Astrocyte (in vitro differentiated cells and primary cell): ENCODE results near the gene SPTLC3. TPM values are rescaled to one million over a fixed set of nuclear protein-coding genes. Genes with fewer than 3 reads are reported as not detected.

ENCODE experiments used
- DNase-seq: peaks from one replicate; pipeline ENCODE4 v3.0.0-alpha.2; 2010; ENCODE audit warnings: low read depth
- FAIRE-seq: peaks from 2 replicates; lab custom pipeline; 2011; peaks lifted over from hg19 to GRCh38; lab: Jason Lieb, UNC
- H2AFZ ChIP-seq: 2 replicates; pipeline ENCODE4 v1.6.0; 2012; ENCODE audit warnings: low read depth, low read length, inconsistent platforms
- H3K27ac ChIP-seq: 2 replicates; pipeline ENCODE4 v1.5.1; 2011; ENCODE audit warnings: low read depth, low read length, inconsistent platforms
- H3K27me3 ChIP-seq: 2 replicates; pipeline ENCODE4 v1.6.0; 2011; ENCODE audit warnings: low read length, inconsistent platforms; ENCODE audit not compliant: insufficient read depth
- H3K36me3 ChIP-seq: 2 replicates; pipeline ENCODE4 v1.5.1; 2011; ENCODE audit warnings: low read length, inconsistent platforms; ENCODE audit not compliant: insufficient read depth
- H3K4me1 ChIP-seq: 2 replicates; pipeline ENCODE4 v1.5.1; 2011; ENCODE audit warnings: low read length, inconsistent platforms; ENCODE audit not compliant: insufficient read depth
- H3K4me2 ChIP-seq: 2 replicates; pipeline ENCODE4 v1.6.0; 2012; ENCODE audit warnings: low read length, inconsistent platforms
- H3K4me3 ChIP-seq: 2 replicates; pipeline ENCODE4 v1.5.1; 2011; ENCODE audit warnings: low read depth, mild to moderate bottlenecking, low read length, inconsistent platforms; ENCODE audit not compliant: insufficient read depth
- H3K79me2 ChIP-seq: 2 replicates; pipeline ENCODE4 v1.6.0; 2012; ENCODE audit warnings: mild to moderate bottlenecking, low read length, inconsistent platforms; ENCODE audit not compliant: insufficient read depth
- H3K9ac ChIP-seq: 2 replicates; pipeline ENCODE4 v1.6.0; 2012; ENCODE audit warnings: mild to moderate bottlenecking, low read length, inconsistent platforms
- H3K9me3 ChIP-seq: 2 replicates; pipeline ENCODE4 v1.5.1; 2012; ENCODE audit warnings: low read depth, mild to moderate bottlenecking, low read length, inconsistent platforms; ENCODE audit not compliant: insufficient read depth
- H4K20me1 ChIP-seq: 2 replicates; pipeline ENCODE4 v1.6.0; 2012; ENCODE audit warnings: low read length, inconsistent platforms; ENCODE audit not compliant: insufficient read depth
- H3K27ac Mint-ChIP-seq: one replicate; pipeline ENCODE4 v1.8.0; 2021; ENCODE audit warnings: mild to moderate bottlenecking, mixed read lengths; ENCODE audit not compliant: unreplicated experiment
- H3K27me3 Mint-ChIP-seq: one replicate; pipeline ENCODE4 v1.8.0; 2021; ENCODE audit warnings: low read depth, mixed read lengths; ENCODE audit not compliant: unreplicated experiment
- H3K36me3 Mint-ChIP-seq: one replicate; pipeline ENCODE4 v1.8.0; 2021; ENCODE audit warnings: low read depth, mixed read lengths; ENCODE audit not compliant: unreplicated experiment
- H3K4me1 Mint-ChIP-seq: one replicate; pipeline ENCODE4 v1.8.0; 2021; ENCODE audit warnings: low read depth, mixed read lengths; ENCODE audit not compliant: unreplicated experiment
- H3K4me3 Mint-ChIP-seq: one replicate; pipeline ENCODE4 v1.8.0; 2021; ENCODE audit warnings: mild to moderate bottlenecking, moderate library complexity, mixed read lengths; ENCODE audit not compliant: unreplicated experiment
- H3K9me3 Mint-ChIP-seq: one replicate; pipeline ENCODE4 v1.8.0; 2021; ENCODE audit warnings: mild to moderate bottlenecking, mixed read lengths; ENCODE audit not compliant: unreplicated experiment
- CTCF ChIP-seq: IDR thresholded peaks from 2 replicates; pipeline ENCODE4 v1.5.1; 2011; ENCODE audit warnings: low read depth, mild to moderate bottlenecking, inconsistent platforms, low read length, moderate library complexity; ENCODE audit not compliant: insufficient read depth
- EZH2 ChIP-seq: IDR thresholded peaks from 2 replicates; pipeline ENCODE4 v1.6.1; 2012; ENCODE audit warnings: mild to moderate bottlenecking, low read length, inconsistent platforms; ENCODE audit not compliant: insufficient read depth
- total RNA-seq: library from RNA; stranded (reverse); gene quantifications from 2 replicates; pipeline ENCODE4 v1.2.1, GENCODE V29; 2021

The SPTLC3 gene
- total RNA-seq, 1 donor from 2014 or later: 5.7 TPM

GRCh38 chr20:13021205-13021970, 12.6 kb downstream of the SPTLC3 start:
- Mint-ChIP-seq H3K4me3 (no peak overlapping the region), H3K4me1 (peaks cover 40% of the 10 kb centered on the region), H3K36me3 (no peaks in the 10 kb centered on the region), H3K27ac (no peak overlapping the region), H3K27me3 (no peaks in the 10 kb centered on the region), H3K9me3 (peaks cover 16% of the 10 kb centered on the region)
- Histone ChIP-seq H3K9ac (no peak overlapping the region), H3K27ac (no peak overlapping the region), H3K4me2 (no peak overlapping the region), H4K20me1 (no peaks in the 10 kb centered on the region), H3K27me3 (no peaks in the 10 kb centered on the region), H2AFZ (no peak overlapping the region), H3K4me1 (peaks cover 10% of the 10 kb centered on the region), H3K9me3 (peaks cover 10% of the 10 kb centered on the region), H3K36me3 (no peaks in the 10 kb centered on the region), H3K4me3 (no peak overlapping the region), H3K79me2 (no peaks in the 10 kb centered on the region)
- DNase-seq (no peak), FAIRE-seq (no peak)
- no peak for TF ChIP-seq EZH2
- no peak for TF ChIP-seq CTCF

- no peak for FAIRE-seq
- Histone ChIP-seq H2AFZ (no peak overlapping the region), H3K9ac (no peak overlapping the region)
Observed at GRCh38 chr20:13022401-13023155, 13.8 kb downstream of the SPTLC3 start.

More at GRCh38 chr20:13022401-13023155, 13.8 kb downstream of the SPTLC3 start:
- Histone ChIP-seq H3K4me1 (peaks cover 10% of the 10 kb centered on the region), H3K27ac (no peak overlapping the region), H3K4me2 (peak overlapping the region; percentile 26), H3K79me2 (no peaks in the 10 kb centered on the region), H3K9me3 (peaks cover 10% of the 10 kb centered on the region), H3K4me3 (no peak overlapping the region), H3K27me3 (no peaks in the 10 kb centered on the region), H4K20me1 (no peaks in the 10 kb centered on the region), H3K36me3 (no peaks in the 10 kb centered on the region)
- H3K36me3 Mint-ChIP-seq: no peaks in the 10 kb centered on the region
- no peaks in the 10 kb centered on the region for H3K27me3 Mint-ChIP-seq
- H3K4me3 Mint-ChIP-seq: peak overlapping the region; percentile 4
- TF ChIP-seq CTCF (no peak), EZH2 (no peak)
- H3K4me1 Mint-ChIP-seq: peaks cover 41% of the 10 kb centered on the region
- peak overlapping the region; percentile 63 for H3K27ac Mint-ChIP-seq
- peak; percentile 81 for DNase-seq
- H3K9me3 Mint-ChIP-seq: peaks cover 14% of the 10 kb centered on the region
